ENCODE measurements around the gene CCDC141.
"Not testable (repeated sequence)": the region's sequence is repeated elsewhere in the genome, so short reads cannot be mapped to it uniquely, and the experiment has no call there.

CCDC141 gene

GRCh38 chr2:179049546-179050311 lies at the start of gene CCDC141:
TSS of gene CCDC141 (minus strand) at chr2:179050137. CDS start at chr2:179049941, 196 bp downstream.
- no peak for TF ChIP-seq CTCF (IDR thresholded peaks at IDR 0.05; ENCODE audit: low read depth, low read length)
- no peaks in the 10 kb centered on the region for H3K27me3 ChIP-seq (ENCODE audit: insufficient read depth, low read depth, severe bottlenecking)
- H3K9me3 ChIP-seq (ENCODE audit: severe bottlenecking), result no peaks in the 10 kb centered on the region
- no peaks in the 10 kb centered on the region for H3K36me3 ChIP-seq
- peak within 1 kb of the TSS; percentile 30 for H3K27ac ChIP-seq
- no peak for DNase-seq
- H3K4me3 ChIP-seq (ENCODE audit: low read depth, low read length), result peak within 1 kb of the TSS; percentile 14; the same call in 1 of the 2 replicates

- no peak overlapping the region for H3K27ac ChIP-seq
- H3K4me3 ChIP-seq (ENCODE audit: low read depth, low read length), result no peak overlapping the region
- no peak for DNase-seq
- TF ChIP-seq CTCF (IDR thresholded peaks at IDR 0.05; ENCODE audit: low read depth, low read length), result no peak
- no peaks in the 10 kb centered on the region for H3K36me3 ChIP-seq
- no peaks in the 10 kb centered on the region for H3K27me3 ChIP-seq (ENCODE audit: insufficient read depth, low read depth, severe bottlenecking)
- H3K9me3 ChIP-seq (ENCODE audit: severe bottlenecking), result peaks cover 1% of the 10 kb centered on the region
Observed at GRCh38 chr2:179098080-179098689, 48.2 kb upstream of the CCDC141 start.

- H3K27ac ChIP-seq, result no peak overlapping the region
- H3K4me3 ChIP-seq (ENCODE audit: low read depth, low read length), result no peak overlapping the region
- peaks cover 8% of the 10 kb centered on the region for H3K9me3 ChIP-seq (ENCODE audit: severe bottlenecking)
- no peaks in the 10 kb centered on the region for H3K36me3 ChIP-seq
- no peak for TF ChIP-seq CTCF (IDR thresholded peaks at IDR 0.05; ENCODE audit: low read depth, low read length)
- no peaks in the 10 kb centered on the region for H3K27me3 ChIP-seq (ENCODE audit: insufficient read depth, low read depth, severe bottlenecking)
- DNase-seq, result no peak
Observed at GRCh38 chr2:179097131-179097530, 47.2 kb upstream of the CCDC141 start.

- no peak for TF ChIP-seq CTCF (IDR thresholded peaks at IDR 0.05; ENCODE audit: low read depth, low read length)
- Histone ChIP-seq H3K4me3 (ENCODE audit: low read depth, low read length) (no peak overlapping the region), H3K36me3 (no peaks in the 10 kb centered on the region), H3K27me3 (ENCODE audit: insufficient read depth, low read depth, severe bottlenecking) (no peaks in the 10 kb centered on the region), H3K9me3 (ENCODE audit: severe bottlenecking) (peaks cover 8% of the 10 kb centered on the region), H3K27ac (no peak overlapping the region)
- DNase-seq, result no peak
Observed at GRCh38 chr2:179096090-179096489, 46.2 kb upstream of the CCDC141 start.

GRCh38 chr2:179092912-179093311 lies 43.0 kb upstream of the CCDC141 start:
- not testable (repeated sequence) for H3K4me3 ChIP-seq (ENCODE audit: low read depth, low read length); H3K36me3 ChIP-seq; H3K27ac ChIP-seq; H3K27me3 ChIP-seq (ENCODE audit: insufficient read depth, low read depth, severe bottlenecking); H3K9me3 ChIP-seq (ENCODE audit: severe bottlenecking); DNase-seq

GRCh38 chr2:179082697-179083096 lies 32.8 kb upstream of the CCDC141 start:
- Histone ChIP-seq H3K9me3 (ENCODE audit: severe bottlenecking) (peaks cover 3% of the 10 kb centered on the region), H3K27me3 (ENCODE audit: insufficient read depth, low read depth, severe bottlenecking) (no peaks in the 10 kb centered on the region), H3K4me3 (ENCODE audit: low read depth, low read length) (no peak overlapping the region), H3K36me3 (no peaks in the 10 kb centered on the region), H3K27ac (no peak overlapping the region)
- TF ChIP-seq CTCF (IDR thresholded peaks at IDR 0.05; ENCODE audit: low read depth, low read length), result no peak
- no peak for DNase-seq

Measured in WERI-Rb-1 (cell line).